ENCODE data around the gene CADM2.

DNA sequence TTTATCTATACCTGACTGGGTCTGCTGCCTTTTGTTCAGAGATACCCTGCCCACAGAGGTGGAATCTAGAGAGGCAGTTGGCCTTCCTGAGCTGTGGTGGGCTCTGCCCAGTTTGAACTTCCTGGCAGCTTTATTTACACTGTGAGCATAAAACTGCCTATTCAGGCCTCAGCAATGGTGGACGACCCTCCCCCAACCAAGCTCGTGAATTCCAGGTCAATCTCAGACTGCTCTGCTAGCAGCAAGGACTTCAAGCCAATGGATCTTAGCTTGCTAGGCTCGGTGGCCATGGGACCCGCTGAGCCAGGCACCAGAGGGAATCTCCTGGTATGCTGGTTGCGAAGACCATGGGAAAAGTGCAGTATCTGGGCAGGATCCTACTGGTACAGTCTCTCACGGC, 270.2 kb downstream of the CADM2 start:
- TF ChIP-seq POLR2A (IDR thresholded peaks at IDR 0.05; ENCODE audit: borderline replicate concordance, extremely low read depth, insufficient read depth, insufficient read length) (no peak), EZH2 (IDR thresholded peaks at IDR 0.05) (no peak), CTCF (IDR thresholded peaks at IDR 0.05 in 2 of 3, conservative IDR thresholded peaks at IDR 0.05 in 1 of 3; ENCODE audit: borderline replicate concordance in 1 of 3, insufficient read depth in 1 of 3, low read depth in 2 of 3, low read length in 2 of 3) (no peak), POLR2AphosphoS5 (IDR thresholded peaks at IDR 0.05; ENCODE audit: low read depth, low read length) (no peak), TCF7L2 (IDR thresholded peaks at IDR 0.05; ENCODE audit: borderline replicate concordance, extremely low read depth, insufficient read depth, insufficient read length) (no peak), SRF (IDR thresholded peaks at IDR 0.05; ENCODE audit: low read depth) (no peak), FOSL1 (IDR thresholded peaks at IDR 0.05; ENCODE audit: low read depth) (no peak)
- TF ChIP-seq, protein P1, sequence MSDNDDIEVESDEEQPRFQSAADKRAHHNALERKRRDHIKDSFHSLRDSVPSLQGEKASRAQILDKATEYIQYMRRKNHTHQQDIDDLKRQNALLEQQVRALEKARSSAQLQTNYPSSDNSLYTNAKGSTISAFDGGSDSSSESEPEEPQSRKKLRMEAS (IDR thresholded peaks at IDR 0.05), result no peak
